LNCAP (cell line): ENCODE results near the gene B4GALT4.

ENCODE experiments used
- CTCF ChIP-seq: fragments of 450-650 bp; IDR thresholded peaks from 2 replicates; pipeline ENCODE4 v1.5.1; 2017; ENCODE audit warnings: mild to moderate bottlenecking

Gene B4GALT4

GRCh38 chr3:119187266-119187665, 53.4 kb downstream of the B4GALT4 start:
- no peak for TF ChIP-seq CTCF

GRCh38 chr3:119184796-119185570, 55.7 kb downstream of the B4GALT4 start:
- TF ChIP-seq CTCF = no peak

GRCh38 chr3:119184111-119184510, 56.6 kb downstream of the B4GALT4 start:
- TF ChIP-seq CTCF = no peak

GRCh38 chr3:119181765-119182164, 58.9 kb downstream of the B4GALT4 start:
- TF ChIP-seq CTCF = no peak

- no peak for TF ChIP-seq CTCF
These were observed 63.4 kb downstream of the B4GALT4 start for GRCh38 chr3:119177321-119177720.

- TF ChIP-seq CTCF = no peak
These were observed 63.9 kb downstream of the B4GALT4 start for GRCh38 chr3:119176778-119177177.

- no peak for TF ChIP-seq CTCF
These were observed 64.6 kb downstream of the B4GALT4 start for GRCh38 chr3:119175872-119176756.
